Activated T-helper 9 cell treated with anti-CD3 and anti-CD28 coated beads, Interleukin-2, amount 50 U/mL, for 16 hours (primary cell): ENCODE results near the gene PDE1C.

Experiments
- DNase-seq: peaks from one replicate; pipeline ENCODE4 v3.0.0-alpha.2; 2020; ENCODE audit warnings: low read depth

Gene PDE1C

GRCh38 chr7:32074787-32075585, 4.8 kb upstream of the PDE1C start:
- DNase-seq: no peak

GRCh38 chr7:32073533-32073932, 3.3 kb upstream of the PDE1C start:
- no peak for DNase-seq

- DNase-seq: no peak
These were observed 2.2 kb upstream of the PDE1C start for GRCh38 chr7:32072397-32072796.

- no peak for DNase-seq
These were observed 1.4 kb upstream of the PDE1C start for GRCh38 chr7:32071466-32072091.

GRCh38 chr7:32070051-32070405, 179 bp downstream of the PDE1C start:
- no peak for DNase-seq

GRCh38 chr7:32069116-32069650, 1.0 kb downstream of the PDE1C start:
- no peak for DNase-seq

DNA sequence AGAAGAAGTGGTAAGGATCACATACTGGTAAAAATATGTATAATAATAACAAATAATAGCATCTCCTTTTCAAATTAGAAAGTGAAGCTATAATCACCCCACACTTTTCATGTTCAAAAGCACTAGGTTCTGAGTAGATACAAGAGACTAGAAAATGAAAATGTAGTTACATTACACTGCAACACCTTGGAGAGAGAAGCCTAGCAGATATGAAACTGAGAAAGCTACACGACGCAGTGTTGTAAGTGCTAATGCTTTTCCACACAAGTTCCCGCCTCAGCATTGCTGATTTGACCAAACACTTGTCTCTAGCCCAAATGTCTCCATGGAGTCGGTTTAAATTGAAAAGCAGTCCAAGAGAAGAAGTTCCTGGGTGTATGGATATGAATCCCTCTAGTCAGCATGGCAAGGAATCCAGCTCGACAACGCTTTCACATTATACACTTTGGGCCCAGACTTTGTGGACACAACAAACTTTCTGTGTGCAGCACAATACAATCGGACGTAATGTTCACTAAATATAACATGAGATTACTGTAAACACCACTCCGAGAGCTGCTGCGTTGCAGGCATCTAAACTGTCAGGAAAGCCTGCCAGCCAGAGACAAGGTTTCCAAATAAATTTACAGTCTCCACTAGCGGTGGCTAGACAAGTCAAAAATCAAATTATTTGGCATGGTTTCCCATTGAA, 1.7 kb downstream of the PDE1C start:
- no peak for DNase-seq

DNA sequence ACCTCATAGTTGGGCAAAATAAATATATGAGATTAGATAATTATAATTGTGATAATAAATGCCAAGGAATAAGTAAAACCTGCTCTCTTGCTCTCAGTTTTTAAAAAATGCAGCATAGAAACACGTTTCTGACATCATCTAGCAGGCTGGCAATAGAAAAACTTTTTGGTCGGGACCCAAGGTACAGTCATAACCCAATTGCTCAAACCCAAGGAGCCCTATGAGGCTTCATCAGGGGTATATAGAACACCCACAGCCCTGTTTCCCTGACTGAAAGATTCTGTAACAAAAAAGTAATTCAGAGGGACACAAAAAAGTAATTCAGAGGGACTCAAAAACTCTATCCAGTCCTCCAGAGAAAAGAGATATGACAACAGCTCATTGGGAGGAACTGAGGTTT, 3.8 kb downstream of the PDE1C start:
- no peak for DNase-seq

DNA sequence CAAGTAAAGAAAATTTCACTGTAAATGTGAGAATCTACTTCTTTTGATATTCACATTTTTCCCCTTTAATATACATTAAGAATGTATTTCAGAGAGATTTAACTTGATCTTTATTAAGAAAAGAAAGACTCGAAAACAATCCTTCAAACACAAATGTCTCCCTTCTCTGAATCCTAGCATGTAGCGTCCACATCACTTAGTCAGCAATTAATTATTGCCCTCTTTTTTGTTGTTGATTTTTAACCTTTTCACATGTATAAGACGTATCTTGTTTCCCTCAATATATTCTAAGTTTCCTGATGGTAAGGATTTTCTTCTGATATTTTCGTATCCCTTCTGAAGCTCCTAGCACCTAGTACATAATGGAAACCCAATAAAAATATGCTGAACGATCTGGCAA, 6.6 kb downstream of the PDE1C start:
- DNase-seq: no peak

DNA sequence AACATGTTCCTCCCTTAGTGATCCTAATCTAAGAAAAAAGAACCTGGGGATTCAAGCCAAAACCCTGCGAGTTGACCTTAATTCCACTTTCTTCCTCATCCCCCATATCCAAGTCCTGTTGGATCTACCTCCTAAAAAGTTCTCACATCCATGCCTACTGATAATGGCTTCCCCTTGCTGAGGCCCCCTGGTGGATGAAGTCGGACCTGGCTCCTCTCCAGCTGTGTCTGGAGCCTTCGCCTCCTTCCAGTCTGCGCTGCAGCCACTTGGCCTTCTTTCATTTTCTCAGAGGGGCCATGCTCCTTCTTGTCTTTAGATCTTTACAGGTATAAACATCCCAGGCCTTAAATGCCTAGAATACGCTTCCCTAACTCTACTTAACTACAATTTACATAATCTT, 8.1 kb downstream of the PDE1C start:
- DNase-seq: no peak

DNA sequence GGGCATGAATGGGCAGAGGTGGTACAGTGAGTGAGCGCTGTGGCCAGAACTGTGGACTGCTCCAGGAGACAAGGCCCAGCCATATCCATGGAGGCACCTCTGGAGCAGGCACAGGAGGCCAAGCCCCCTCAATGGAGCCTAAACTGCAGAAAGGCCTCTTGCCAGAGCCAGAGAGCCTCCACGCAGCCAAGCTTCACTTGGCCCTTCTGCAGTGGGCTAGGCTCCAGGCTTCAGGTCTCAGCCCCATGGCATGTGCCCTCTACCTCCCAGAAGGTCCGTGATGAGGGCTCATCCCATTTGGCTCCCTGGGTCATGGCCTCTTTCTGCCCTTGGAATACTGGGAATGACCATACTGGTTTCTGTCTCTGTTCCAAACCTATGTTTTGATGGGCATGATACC, 8.9 kb downstream of the PDE1C start:
- no peak for DNase-seq

- no peak for DNase-seq
These were observed 10.8 kb downstream of the PDE1C start for GRCh38 chr7:32059289-32060011.

GRCh38 chr7:32058002-32058401, 12.2 kb downstream of the PDE1C start:
- DNase-seq: no peak

- no peak for DNase-seq
These were observed 13.4 kb downstream of the PDE1C start for GRCh38 chr7:32056767-32057166.

- no peak for DNase-seq
These were observed 17.0 kb downstream of the PDE1C start for GRCh38 chr7:32053204-32053603.

DNA sequence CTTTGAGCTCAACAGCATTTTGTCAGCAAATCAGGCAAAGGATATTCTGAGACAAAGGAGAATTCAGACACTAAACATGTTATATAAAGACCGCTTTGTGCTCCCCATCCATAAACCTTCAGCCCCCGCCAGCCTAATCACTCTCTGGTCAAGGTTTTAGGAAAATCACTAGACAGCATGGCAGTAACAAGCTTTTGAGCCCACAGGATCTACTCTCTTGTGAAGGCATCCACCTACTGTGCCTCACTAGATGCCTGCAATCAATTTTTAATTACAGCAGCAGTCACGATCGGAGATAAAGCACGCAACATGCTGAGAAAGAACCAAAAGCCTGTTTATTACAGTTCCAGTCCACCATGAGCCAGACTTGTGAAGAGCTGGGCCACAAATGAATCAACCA, 19.1 kb downstream of the PDE1C start:
- DNase-seq: no peak

GRCh38 chr7:32049599-32049998, 20.6 kb downstream of the PDE1C start:
- no peak for DNase-seq

GRCh38 chr7:32048970-32049491, 21.2 kb downstream of the PDE1C start:
- no peak for DNase-seq

DNA sequence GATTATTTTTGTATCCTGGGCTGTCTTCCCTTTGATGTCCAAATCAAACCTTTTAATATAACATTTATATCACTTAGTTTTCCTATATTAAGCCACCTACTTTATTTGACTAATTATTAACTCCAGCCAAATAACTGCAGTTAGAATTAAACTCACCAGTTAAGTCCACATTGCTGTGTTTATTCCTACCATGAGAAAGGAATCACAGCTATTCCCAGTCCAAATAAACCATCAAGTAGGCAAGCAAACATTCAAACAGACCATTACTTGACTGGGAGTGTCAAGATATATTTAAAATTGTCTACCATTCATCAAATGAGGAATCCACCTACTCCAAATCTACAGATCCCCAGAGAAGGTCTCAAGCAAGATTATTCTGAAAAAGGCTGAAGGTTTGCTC, 22.4 kb downstream of the PDE1C start:
- DNase-seq: no peak

- DNase-seq: no peak
These were observed 23.1 kb downstream of the PDE1C start for GRCh38 chr7:32047075-32047474.

DNA sequence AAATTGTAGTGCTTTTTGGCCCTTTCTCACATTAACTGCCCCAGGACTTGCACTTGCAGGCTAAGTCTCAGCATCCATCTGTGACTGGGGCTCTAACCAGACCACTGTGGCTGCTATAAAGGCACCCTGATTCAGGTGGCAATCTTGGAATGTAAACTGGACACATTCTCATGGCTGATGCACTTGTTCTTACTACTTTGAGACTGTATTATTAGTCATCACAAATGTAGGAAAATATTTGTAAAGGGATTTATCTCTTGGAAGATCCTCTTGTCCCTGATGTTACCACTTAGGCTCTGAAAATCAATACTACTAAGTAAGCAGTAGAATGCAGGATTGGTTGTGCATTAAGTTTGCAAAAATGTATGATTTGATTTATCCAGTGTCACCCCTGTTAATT, 25.0 kb downstream of the PDE1C start:
- DNase-seq: no peak

DNA sequence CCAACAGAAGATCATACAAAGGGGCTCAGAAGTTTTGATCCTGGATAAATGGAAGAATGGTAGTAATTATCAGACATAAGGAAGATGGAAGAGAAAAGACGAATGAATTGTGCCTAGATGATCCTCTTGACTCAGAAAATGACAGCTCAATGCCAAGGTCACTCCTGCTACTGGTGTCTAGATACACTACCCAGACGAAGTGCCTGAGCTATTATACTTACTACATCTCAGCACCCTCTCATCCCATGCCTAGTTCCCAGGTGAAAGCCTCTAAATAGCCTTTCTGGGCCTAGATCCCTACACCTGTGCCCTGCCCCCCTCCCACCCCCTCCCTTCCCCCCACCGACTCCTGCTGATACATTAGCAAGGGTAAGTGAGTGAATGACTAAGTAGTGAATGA, 25.5 kb downstream of the PDE1C start:
- DNase-seq: no peak
